Immature natural killer cell (primary cell): ENCODE data around the gene SEPTIN8. TPM values are rescaled to one million over a fixed set of nuclear protein-coding genes. Genes with fewer than 3 reads are reported as not detected.

Experiments
- DNase-seq, 3 donors: peaks; one replicate each; pipeline ENCODE4 v3.0.0; 2022; ENCODE audit warnings: mixed read lengths in 1 of 3
- H3K27ac Mint-ChIP-seq, 6 donors: one replicate each; pipeline ENCODE4 v1.8.0; 2020; ENCODE audit warnings: mixed read lengths in 6 of 6, mild to moderate bottlenecking in 5 of 6, inconsistent platforms in 4 of 6, moderate library complexity in 3 of 6
- H3K27me3 Mint-ChIP-seq, 3 donors: one replicate each; pipeline ENCODE4 v1.8.0; 2020 to 2021; ENCODE audit warnings: low read depth in 3 of 3, mild to moderate bottlenecking in 3 of 3, mixed read lengths in 3 of 3, moderate library complexity in 3 of 3, inconsistent platforms in 1 of 3
- H3K36me3 Mint-ChIP-seq, 3 donors: one replicate each; pipeline ENCODE4 v1.8.0; 2020; ENCODE audit warnings: mixed read lengths in 3 of 3, inconsistent platforms in 2 of 3, mild to moderate bottlenecking in 2 of 3
- H3K4me1 Mint-ChIP-seq, 2 donors: one replicate each; pipeline ENCODE4 v1.8.0; 2020; ENCODE audit warnings: inconsistent platforms in 2 of 2, mild to moderate bottlenecking in 2 of 2, mixed read lengths in 2 of 2, moderate library complexity in 1 of 2
- H3K4me3 Mint-ChIP-seq, 5 donors: one replicate each; pipeline ENCODE4 v1.8.0; 2020; ENCODE audit warnings: mild to moderate bottlenecking in 5 of 5, mixed read lengths in 5 of 5, inconsistent platforms in 3 of 5, moderate library complexity in 3 of 5
- H3K9me3 Mint-ChIP-seq, 6 donors: one replicate each; pipeline ENCODE4 v1.8.0; 2020; ENCODE audit warnings: mild to moderate bottlenecking in 6 of 6, mixed read lengths in 6 of 6, inconsistent platforms in 4 of 6, moderate library complexity in 3 of 6
- polyA plus RNA-seq, 3 donors: library from polyadenylated mRNA; unstranded; fragments of 300-500 nt; fragmentation: Illumina TruSeq; gene quantifications; one replicate each; pipeline ENCODE4 v1.2.3, GENCODE V29; 2021

Gene SEPTIN8
- polyA plus RNA-seq, 3 donors from 2014 or later: 0.79 to 1.3 (median 1.2) TPM

DNA sequence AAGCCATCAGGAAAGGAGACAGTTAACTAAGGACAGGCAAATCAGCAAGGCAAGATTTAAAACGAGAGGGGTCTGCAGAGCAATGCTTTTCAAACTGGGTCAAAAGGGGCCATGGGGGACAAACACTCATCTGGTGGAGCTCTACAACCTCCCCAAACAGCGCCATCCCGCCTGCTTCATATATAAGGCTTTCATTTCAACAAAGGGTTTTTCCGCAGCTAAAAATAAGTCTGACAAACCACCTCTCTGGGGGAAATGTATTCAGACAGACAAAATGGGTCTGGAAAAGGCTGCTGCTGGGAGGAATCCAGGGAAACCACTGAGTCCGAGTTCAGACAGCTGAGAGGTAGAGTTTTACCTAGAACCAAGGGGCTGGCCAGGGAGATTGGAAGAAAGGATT lies 8.3 kb upstream of the SEPTIN8 start:
- H3K27ac Mint-ChIP-seq: no peak overlapping the region

DNA sequence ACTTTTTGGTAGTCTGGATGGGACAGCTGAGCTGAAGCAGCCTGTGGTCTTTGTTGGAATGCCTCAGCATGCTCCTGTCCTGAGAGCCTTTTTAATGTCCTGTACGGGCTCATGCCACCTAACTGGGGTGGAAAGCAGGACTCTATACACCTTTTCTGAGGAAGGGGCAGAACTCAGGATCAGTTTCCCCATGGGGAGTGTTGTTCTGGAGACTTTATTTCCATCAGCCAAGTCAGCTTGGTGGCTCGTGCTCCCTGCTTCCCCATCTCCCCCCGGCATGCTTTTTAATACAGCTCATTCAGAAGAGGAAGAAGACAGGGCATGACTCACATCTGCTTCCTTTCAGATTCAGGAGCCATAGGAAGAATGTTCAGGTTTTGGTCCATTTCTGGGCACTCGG lies 5.1 kb upstream of the SEPTIN8 start:
- Mint-ChIP-seq H3K36me3 (no peaks in the 10 kb centered on the region), H3K9me3 (no peaks in the 10 kb centered on the region), H3K4me3 (no peak overlapping the region), H3K27me3 (peaks cover 6 to 14% (median 13%) of the 10 kb centered on the region in 3 donors), H3K27ac (no peak overlapping the region), H3K4me1 (peaks cover 8 to 13% of the 10 kb centered on the region in 2 donors)
- DNase-seq: no peak

More for the DNA sequence above, 8.3 kb upstream of the SEPTIN8 start:
- Mint-ChIP-seq H3K4me3 (no peak overlapping the region), H3K36me3 (no peaks in the 10 kb centered on the region), H3K27me3 (peaks cover 6 to 11% (median 10%) of the 10 kb centered on the region in 3 donors), H3K4me1 (no peaks in the 10 kb centered on the region), H3K9me3 (no peaks in the 10 kb centered on the region)
- DNase-seq: no peak

GRCh38 chr5:132781029-132781428 lies 4.0 kb upstream of the SEPTIN8 start:
- Mint-ChIP-seq H3K36me3 (no peaks in the 10 kb centered on the region), H3K27ac (no peak overlapping the region), H3K27me3 (peaks cover 6 to 14% (median 13%) of the 10 kb centered on the region in 3 donors), H3K9me3 (no peaks in the 10 kb centered on the region), H3K4me1 (peaks cover 10 to 16% of the 10 kb centered on the region in 2 donors), H3K4me3 (no peak overlapping the region)
- DNase-seq: no peak

DNA sequence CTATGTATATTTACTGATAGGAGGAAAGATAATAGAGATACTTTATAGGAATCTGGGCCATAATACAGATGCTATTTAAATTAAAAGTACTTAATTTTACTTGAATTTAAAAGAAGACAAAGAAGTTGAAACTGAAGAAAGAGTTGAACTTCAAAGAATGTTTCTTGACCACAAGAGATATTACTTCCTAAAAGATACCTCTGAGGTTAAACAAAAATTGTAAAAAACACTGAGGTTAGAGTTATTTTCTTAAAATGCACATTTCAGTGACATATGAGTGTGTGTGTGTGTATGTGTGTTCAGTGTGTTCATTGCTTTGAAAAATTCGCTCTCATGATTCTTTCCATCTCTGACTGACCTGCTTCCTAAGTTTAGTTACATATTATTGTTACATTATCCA lies 3.5 kb upstream of the SEPTIN8 start:
- no peak overlapping the region for H3K27ac Mint-ChIP-seq
- H3K27me3 Mint-ChIP-seq: peaks cover 6 to 14% (median 13%) of the 10 kb centered on the region in 3 donors
- H3K9me3 Mint-ChIP-seq: no peaks in the 10 kb centered on the region
- no peak overlapping the region for H3K4me3 Mint-ChIP-seq
- H3K4me1 Mint-ChIP-seq: peaks cover 14 to 21% of the 10 kb centered on the region in 2 donors
- no peaks in the 10 kb centered on the region for H3K36me3 Mint-ChIP-seq
- DNase-seq: no peak

- no peaks in the 10 kb centered on the region for H3K36me3 Mint-ChIP-seq
- DNase-seq: no peak
- H3K4me1 Mint-ChIP-seq: peaks cover 14 to 26% of the 10 kb centered on the region in 2 donors
- H3K27me3 Mint-ChIP-seq: peaks cover 6 to 14% (median 13%) of the 10 kb centered on the region in 3 donors
- no peaks in the 10 kb centered on the region for H3K9me3 Mint-ChIP-seq
- no peak overlapping the region for H3K4me3 Mint-ChIP-seq
- H3K27ac Mint-ChIP-seq: no peak overlapping the region
Measured at GRCh38 chr5:132779961-132780360, 2.9 kb upstream of the SEPTIN8 start.

- H3K4me3 Mint-ChIP-seq: peak overlapping the region in 3 of 5 donors; percentile 64 to 87 (median 81)
- H3K27me3 Mint-ChIP-seq: peaks cover 6 to 14% (median 13%) of the 10 kb centered on the region in 3 donors
- H3K4me1 Mint-ChIP-seq: peaks cover 14 to 26% of the 10 kb centered on the region in 2 donors
- DNase-seq: no peak
- H3K27ac Mint-ChIP-seq: no peak overlapping the region
- H3K36me3 Mint-ChIP-seq: no peaks in the 10 kb centered on the region
- H3K9me3 Mint-ChIP-seq: no peaks in the 10 kb centered on the region
Measured at GRCh38 chr5:132778856-132779255, 1.8 kb upstream of the SEPTIN8 start.

GRCh38 chr5:132778129-132778528 lies 1.1 kb upstream of the SEPTIN8 start:
- peak overlapping the region in 5 of 6 donors; percentile 13 to 75 (median 17) for H3K27ac Mint-ChIP-seq
- peaks cover 14 to 26% of the 10 kb centered on the region in 2 donors for H3K4me1 Mint-ChIP-seq
- no peaks in the 10 kb centered on the region for H3K9me3 Mint-ChIP-seq
- H3K4me3 Mint-ChIP-seq: peak overlapping the region; percentile 64 to 87 (median 72)
- peaks cover 5 to 14% (median 9%) of the 10 kb centered on the region in 3 donors for H3K27me3 Mint-ChIP-seq
- no peaks in the 10 kb centered on the region for H3K36me3 Mint-ChIP-seq
- DNase-seq: no peak

- Mint-ChIP-seq H3K4me3 (no peak overlapping the region), H3K27ac (no peak overlapping the region), H3K4me1 (peaks cover 14 to 26% of the 10 kb centered on the region in 2 donors), H3K36me3 (no peaks in the 10 kb centered on the region), H3K27me3 (peaks cover 3 to 9% (median 6%) of the 10 kb centered on the region in 3 donors), H3K9me3 (no peaks in the 10 kb centered on the region)
- no peak for DNase-seq
Measured at GRCh38 chr5:132776938-132777208, 166 bp downstream of the SEPTIN8 start.

DNA sequence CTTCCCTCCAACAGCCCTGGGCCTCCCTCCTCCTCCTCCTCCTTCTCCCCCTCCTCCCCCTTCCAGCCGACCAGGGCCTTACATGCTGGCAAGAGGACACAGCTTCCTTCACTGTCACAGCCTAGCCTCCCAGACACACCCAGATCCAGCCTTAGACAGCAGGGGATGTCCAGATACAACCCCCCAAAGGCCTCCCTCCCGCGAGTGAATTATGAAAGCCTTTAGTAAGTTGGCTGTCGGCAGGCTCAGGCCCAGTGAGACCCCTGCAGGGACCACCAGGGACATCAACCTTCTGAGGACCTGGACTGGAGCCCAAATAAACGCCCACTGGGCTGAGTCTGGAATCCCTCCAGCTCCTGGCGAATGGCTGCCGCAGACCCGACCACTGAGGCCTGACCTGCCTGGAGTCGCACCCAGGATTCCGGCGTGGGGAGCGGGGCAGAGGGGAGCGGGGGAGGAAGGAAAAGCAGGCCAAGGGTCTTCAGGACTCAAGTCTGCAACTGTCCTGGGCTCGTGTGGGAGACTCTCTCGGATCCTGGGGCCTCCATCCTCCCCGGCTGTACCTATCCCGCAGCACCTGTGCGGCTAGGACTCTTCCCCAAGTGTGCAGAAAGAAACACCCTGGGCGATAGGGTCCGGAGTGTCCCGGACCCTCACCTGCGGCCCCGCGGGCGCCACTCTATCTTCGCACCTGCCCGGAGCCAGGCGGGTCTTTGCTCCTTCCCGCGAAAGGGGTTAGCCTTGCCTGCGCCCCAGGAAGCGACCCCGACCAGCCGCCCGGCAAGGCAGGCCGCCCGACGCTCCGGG lies 705 bp downstream of the SEPTIN8 start:
- H3K36me3 Mint-ChIP-seq: no peaks in the 10 kb centered on the region
- peak overlapping the region in 1 of 6 donors; percentile 56 for H3K27ac Mint-ChIP-seq
- peak overlapping the region; percentile 54 to 79 (median 74) for H3K4me3 Mint-ChIP-seq
- H3K9me3 Mint-ChIP-seq: no peaks in the 10 kb centered on the region
- peaks cover 14 to 26% of the 10 kb centered on the region in 2 donors for H3K4me1 Mint-ChIP-seq
- DNase-seq: no peak
- H3K27me3 Mint-ChIP-seq: peaks cover 2 to 6% (median 3%) of the 10 kb centered on the region in 3 donors

GRCh38 chr5:132775476-132775961 lies 1.5 kb downstream of the SEPTIN8 start:
- peaks cover 14 to 26% of the 10 kb centered on the region in 2 donors for H3K4me1 Mint-ChIP-seq
- no peaks in the 10 kb centered on the region for H3K9me3 Mint-ChIP-seq

GRCh38 chr5:132774896-132775295 lies 2.1 kb downstream of the SEPTIN8 start:
- no peaks in the 10 kb centered on the region for H3K36me3 Mint-ChIP-seq
- peaks cover 14 to 26% of the 10 kb centered on the region in 2 donors for H3K4me1 Mint-ChIP-seq
- H3K27me3 Mint-ChIP-seq: peaks cover 2 to 6% (median 3%) of the 10 kb centered on the region in 3 donors
- H3K27ac Mint-ChIP-seq: no peak overlapping the region
- H3K4me3 Mint-ChIP-seq: no peak overlapping the region
- no peak for DNase-seq
- H3K9me3 Mint-ChIP-seq: no peaks in the 10 kb centered on the region

More at GRCh38 chr5:132775476-132775961, 1.5 kb downstream of the SEPTIN8 start:
- Mint-ChIP-seq H3K27ac (no peak overlapping the region), H3K4me3 (peak overlapping the region; percentile 8 to 79 (median 74)), H3K36me3 (no peaks in the 10 kb centered on the region), H3K27me3 (peaks cover 2 to 6% (median 3%) of the 10 kb centered on the region in 3 donors)
- DNase-seq: no peak

DNA sequence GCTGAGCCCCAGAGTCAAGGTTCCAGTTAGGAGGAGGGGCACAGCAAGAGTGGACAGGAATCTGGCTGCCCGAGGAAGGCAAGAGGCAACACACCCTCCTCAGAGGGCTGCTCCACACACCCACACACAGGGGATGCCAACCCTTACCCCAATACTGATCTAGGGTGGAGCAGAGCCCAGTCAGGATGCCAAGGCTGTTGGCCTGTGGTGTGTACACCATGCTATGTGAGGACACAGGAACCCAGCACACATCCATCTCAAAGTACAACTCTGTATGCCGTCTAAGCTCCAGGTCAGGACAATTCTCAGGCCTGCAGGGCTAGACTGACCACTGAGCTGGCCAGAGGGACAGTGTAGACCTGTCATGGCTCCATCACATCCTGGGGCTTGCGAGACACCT lies 2.6 kb downstream of the SEPTIN8 start:
- H3K27me3 Mint-ChIP-seq: peaks cover 2 to 4% (median 2%) of the 10 kb centered on the region in 3 donors
- H3K4me1 Mint-ChIP-seq: peaks cover 14 to 26% of the 10 kb centered on the region in 2 donors
- no peaks in the 10 kb centered on the region for H3K36me3 Mint-ChIP-seq
- H3K9me3 Mint-ChIP-seq: no peaks in the 10 kb centered on the region
- H3K4me3 Mint-ChIP-seq: no peak overlapping the region
- H3K27ac Mint-ChIP-seq: no peak overlapping the region
- no peak for DNase-seq

GRCh38 chr5:132773601-132774355 lies 3.3 kb downstream of the SEPTIN8 start:
- DNase-seq: no peak
- Mint-ChIP-seq H3K36me3 (no peaks in the 10 kb centered on the region), H3K27ac (no peak overlapping the region), H3K4me3 (no peak overlapping the region), H3K4me1 (peaks cover 14 to 25% of the 10 kb centered on the region in 2 donors), H3K27me3 (peaks cover 0 to 4% (median 1%) of the 10 kb centered on the region in 3 donors), H3K9me3 (no peaks in the 10 kb centered on the region)

DNA sequence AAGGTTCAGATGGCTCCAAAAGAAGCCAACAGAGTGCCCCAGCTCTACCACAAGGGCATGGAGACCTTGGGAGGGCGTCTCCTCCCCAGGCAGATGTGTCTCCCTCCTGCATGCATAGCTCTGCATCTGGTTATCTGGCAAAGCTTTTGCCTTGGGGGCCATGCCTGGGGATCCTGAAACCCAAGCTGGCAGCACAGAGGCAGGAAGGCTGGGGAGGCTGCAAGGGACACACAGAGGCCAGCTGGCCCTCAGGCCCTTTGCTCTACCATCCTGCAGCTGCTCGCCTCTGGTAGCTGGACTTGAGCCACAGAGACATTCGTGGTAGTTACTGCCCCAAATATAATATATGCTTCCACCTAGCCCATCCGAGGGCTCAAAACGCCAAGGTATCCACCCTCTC lies 3.9 kb downstream of the SEPTIN8 start:
- H3K36me3 Mint-ChIP-seq: no peaks in the 10 kb centered on the region
- no peak overlapping the region for H3K27ac Mint-ChIP-seq
- H3K9me3 Mint-ChIP-seq: no peaks in the 10 kb centered on the region
- no peaks in the 10 kb centered on the region for H3K27me3 Mint-ChIP-seq
- no peak overlapping the region for H3K4me3 Mint-ChIP-seq
- no peak for DNase-seq
- H3K4me1 Mint-ChIP-seq: peaks cover 10 to 18% of the 10 kb centered on the region in 2 donors
